Liver (tissue), 9 donors: ENCODE results near the gene FBXO24. TPM values are rescaled to one million over a fixed set of nuclear protein-coding genes. Genes with fewer than 3 reads are reported as not detected.

Source experiments
- DNase-seq: peaks from one replicate; pipeline ENCODE4 v3.0.0-alpha.2; 2017; ENCODE audit warnings: low spot score
- H3K27ac ChIP-seq, 2 donors: one replicate each; pipeline ENCODE4 v1.7.0; 2013; ENCODE audit warnings: inconsistent platforms in 2 of 2, low read length in 2 of 2, control low read depth in 1 of 2, low read depth in 1 of 2, mild to moderate bottlenecking in 1 of 2
- H3K27me3 ChIP-seq, 4 donors: one replicate each; pipeline versions ENCODE4 v1.6.1 to v1.7.0; 2013; ENCODE audit warnings: low read length in 3 of 4, inconsistent platforms in 1 of 4, mild to moderate bottlenecking in 1 of 4, moderate library complexity in 1 of 4; ENCODE audit not compliant: control insufficient read depth in 4 of 4, insufficient read depth in 4 of 4
- H3K36me3 ChIP-seq, 4 donors: one replicate each; pipeline versions ENCODE4 v1.6.1 to v1.7.0; 2013; ENCODE audit warnings: low read length in 3 of 4, mild to moderate bottlenecking in 3 of 4, low read depth in 1 of 4, moderate library complexity in 1 of 4; ENCODE audit not compliant: control insufficient read depth in 4 of 4, insufficient read depth in 3 of 4
- H3K4me1 ChIP-seq, 4 donors: one replicate each; pipeline versions ENCODE4 v1.6.1 to v1.7.0; 2013; ENCODE audit warnings: low read length in 3 of 4, mild to moderate bottlenecking in 3 of 4, moderate library complexity in 1 of 4; ENCODE audit not compliant: control insufficient read depth in 4 of 4, insufficient read depth in 4 of 4
- H3K4me3 ChIP-seq, 3 donors: one replicate each; pipeline versions ENCODE4 v1.6.1 to v1.7.0; 2013; ENCODE audit warnings: low read length in 3 of 3, control low read depth in 1 of 3, low read depth in 1 of 3, mild to moderate bottlenecking in 1 of 3
- H3K9ac ChIP-seq, 2 donors: one replicate each; pipeline ENCODE4 v1.7.0; 2013; ENCODE audit warnings: low read length in 2 of 2, mild to moderate bottlenecking in 2 of 2, moderate library complexity in 2 of 2, control low read depth in 1 of 2, low read depth in 1 of 2
- H3K9me3 ChIP-seq, 4 donors: one replicate each; pipeline versions ENCODE4 v1.6.1 to v1.7.0; 2013; ENCODE audit warnings: low read length in 3 of 4; ENCODE audit not compliant: control insufficient read depth in 4 of 4
- EGR1 ChIP-seq, 2 donors: IDR thresholded peaks; 2 replicates each; pipeline ENCODE4 v1.6.1; 2016 to 2018; ENCODE audit warnings: antibody characterized with exemption in 2 of 2, low read depth in 2 of 2
- FOXA1 ChIP-seq: IDR thresholded peaks from 2 replicates; pipeline ENCODE4 v1.6.1; 2016; ENCODE audit warnings: antibody characterized with exemption
- GABPA ChIP-seq, 2 donors: IDR thresholded peaks in 1 of 2; conservative IDR thresholded peaks in 1 of 2; 2 replicates each; pipeline ENCODE4 v1.6.1; 2016; ENCODE audit warnings: antibody characterized with exemption in 2 of 2, mild to moderate bottlenecking in 1 of 2, moderate library complexity in 1 of 2
- HNF4A ChIP-seq, 2 donors: conservative IDR thresholded peaks; 2 replicates each; pipeline ENCODE4 v1.6.1; 2016; ENCODE audit warnings: antibody characterized with exemption in 2 of 2, mild to moderate bottlenecking in 2 of 2
- JUND ChIP-seq, 2 donors: IDR thresholded peaks; 2 replicates each; pipeline ENCODE4 v1.6.1; 2016; ENCODE audit warnings: antibody characterized with exemption in 2 of 2
- NR2F2 ChIP-seq: IDR thresholded peaks from 2 replicates; pipeline ENCODE4 v1.6.1; 2016; ENCODE audit warnings: antibody characterized with exemption
- RAD21 ChIP-seq, 2 donors: IDR thresholded peaks; 2 replicates each; pipeline ENCODE4 v1.6.1; 2016; ENCODE audit warnings: antibody characterized with exemption in 2 of 2, mild to moderate bottlenecking in 2 of 2
- RXRA ChIP-seq, 2 donors: IDR thresholded peaks; 2 replicates each; pipeline ENCODE4 v1.6.1; 2017 to 2018; ENCODE audit warnings: antibody characterized with exemption in 2 of 2, mild to moderate bottlenecking in 1 of 2
- TAF1 ChIP-seq: conservative IDR thresholded peaks from 2 replicates; pipeline ENCODE4 v1.6.1; 2016; ENCODE audit warnings: antibody characterized with exemption, mild to moderate bottlenecking
- YY1 ChIP-seq: IDR thresholded peaks from 2 replicates; pipeline ENCODE4 v1.6.1; 2016; ENCODE audit warnings: antibody characterized with exemption, mild to moderate bottlenecking
- WGBS: extraction: QIAGEN DNeasy Blood & Tissue Kit; methylation state at CpG from one replicate; pipeline ENCODE4 v1.1.7; 2013; 5-methylcytosine and 5-hydroxymethylcytosine counted together
- polyA plus RNA-seq, 2 donors: library from polyadenylated mRNA; stranded (reverse) in 1 of 2; unstranded in 1 of 2; fragments of 200-250 nt in 1 of 2; fragments of >200 nt in 1 of 2; fragmentation: Nextera tagmentation in 1 of 2; extraction: Ambion mirVana in 1 of 2; gene quantifications; one replicate each; pipeline versions ENCODE4 v1.2.1 to v1.2.3, GENCODE V29; 2013 to 2015
- total RNA-seq, 2 donors: library from RNA; depleted of rRNA; stranded (reverse); fragments of >200 nt; gene quantifications; one replicate each; pipeline ENCODE4 v1.2.3, GENCODE V29; 2014
- TF ChIP-seq, protein P1 (sequence below): fragments of 150-350 bp; IDR thresholded peaks from 2 replicates; pipeline ENCODE4 v1.5.1; 2017; ENCODE audit warnings: improper control_type of control experiment, low read depth, low read length; ENCODE audit not compliant: missing input control
- TF ChIP-seq, protein P2 (sequence below): IDR thresholded peaks from 2 replicates; pipeline ENCODE4 v1.6.1; 2016; ENCODE audit warnings: antibody characterized with exemption
- TF ChIP-seq, protein P3 (sequence below): IDR thresholded peaks from 2 replicates; pipeline ENCODE4 v1.6.1; 2016; ENCODE audit warnings: antibody characterized with exemption, mild to moderate bottlenecking
- TF ChIP-seq, protein P4 (sequence below): IDR thresholded peaks from 2 replicates; pipeline ENCODE4 v1.6.1; 2016; ENCODE audit warnings: antibody characterized with exemption
- TF ChIP-seq, protein P5 (sequence below): IDR thresholded peaks from 2 replicates; pipeline ENCODE4 v1.6.1; 2016; ENCODE audit warnings: antibody characterized with exemption
- donor health status: healthy.
- donor health status: healthy.
- donor health status: healthy.
- donor health status: healthy.
- donor health status: healthy.

Gene FBXO24
- total and polyA plus RNA-seq, 4 donors = 0.25 to 1.3 (median 0.50) TPM

DNA sequence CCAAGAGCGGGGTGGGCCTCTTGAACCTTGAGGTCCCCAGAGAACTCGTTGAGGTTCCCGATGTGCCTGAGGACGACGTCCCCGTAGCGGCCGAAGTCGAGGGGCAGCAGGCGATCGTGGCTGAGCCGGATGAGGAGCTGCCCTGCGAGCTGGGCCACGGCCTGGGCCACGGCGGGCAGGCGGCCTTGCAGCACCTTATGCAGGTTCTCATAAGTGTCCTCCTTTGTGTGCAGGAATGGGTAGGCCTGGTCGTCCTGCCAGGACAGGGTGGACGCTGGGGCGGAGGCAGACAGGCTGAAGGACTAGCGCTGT, 41.1 kb downstream of the FBXO24 start (continued):
- TF ChIP-seq, protein P1, sequence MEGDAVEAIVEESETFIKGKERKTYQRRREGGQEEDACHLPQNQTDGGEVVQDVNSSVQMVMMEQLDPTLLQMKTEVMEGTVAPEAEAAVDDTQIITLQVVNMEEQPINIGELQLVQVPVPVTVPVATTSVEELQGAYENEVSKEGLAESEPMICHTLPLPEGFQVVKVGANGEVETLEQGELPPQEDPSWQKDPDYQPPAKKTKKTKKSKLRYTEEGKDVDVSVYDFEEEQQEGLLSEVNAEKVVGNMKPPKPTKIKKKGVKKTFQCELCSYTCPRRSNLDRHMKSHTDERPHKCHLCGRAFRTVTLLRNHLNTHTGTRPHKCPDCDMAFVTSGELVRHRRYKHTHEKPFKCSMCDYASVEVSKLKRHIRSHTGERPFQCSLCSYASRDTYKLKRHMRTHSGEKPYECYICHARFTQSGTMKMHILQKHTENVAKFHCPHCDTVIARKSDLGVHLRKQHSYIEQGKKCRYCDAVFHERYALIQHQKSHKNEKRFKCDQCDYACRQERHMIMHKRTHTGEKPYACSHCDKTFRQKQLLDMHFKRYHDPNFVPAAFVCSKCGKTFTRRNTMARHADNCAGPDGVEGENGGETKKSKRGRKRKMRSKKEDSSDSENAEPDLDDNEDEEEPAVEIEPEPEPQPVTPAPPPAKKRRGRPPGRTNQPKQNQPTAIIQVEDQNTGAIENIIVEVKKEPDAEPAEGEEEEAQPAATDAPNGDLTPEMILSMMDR = no peak
- TF ChIP-seq HNF4A (conservative IDR thresholded peaks at IDR 0.05) = no peak
- no peak for TF ChIP-seq FOXA1

DNA sequence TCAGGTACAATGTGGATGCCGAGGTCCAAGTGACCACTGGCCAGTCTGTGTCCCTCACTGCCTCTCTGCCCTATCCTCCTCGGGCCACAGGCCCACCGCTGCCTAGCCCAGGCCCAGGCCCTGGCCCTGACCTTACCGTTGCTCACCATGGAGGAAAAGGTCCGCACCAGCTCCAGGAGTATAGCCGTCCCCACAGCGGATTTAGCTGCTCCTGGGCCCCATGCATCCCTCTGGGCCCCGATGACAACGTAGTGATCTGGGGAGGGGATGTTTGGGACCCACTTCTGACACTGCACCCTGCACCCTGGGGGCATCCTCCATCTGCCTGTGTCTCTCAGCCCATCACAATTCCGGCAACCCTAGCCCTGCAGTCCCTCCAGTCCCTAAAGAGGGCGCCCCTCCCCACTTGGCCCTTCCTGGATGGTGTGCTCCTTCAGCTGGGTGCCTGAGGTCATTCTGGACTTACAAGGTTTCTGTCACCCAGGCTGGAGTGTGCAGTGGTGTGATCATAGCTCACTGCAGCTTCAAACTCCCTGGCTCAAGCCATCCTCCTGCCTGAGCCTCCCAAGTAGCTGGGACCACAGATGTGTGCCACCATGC, 43.1 kb downstream of the FBXO24 start:
- Histone ChIP-seq H3K4me3 (no peak overlapping the region), H3K36me3 (peaks cover 15 to 35% (median 28%) of the 10 kb centered on the region in 4 donors)

DNA sequence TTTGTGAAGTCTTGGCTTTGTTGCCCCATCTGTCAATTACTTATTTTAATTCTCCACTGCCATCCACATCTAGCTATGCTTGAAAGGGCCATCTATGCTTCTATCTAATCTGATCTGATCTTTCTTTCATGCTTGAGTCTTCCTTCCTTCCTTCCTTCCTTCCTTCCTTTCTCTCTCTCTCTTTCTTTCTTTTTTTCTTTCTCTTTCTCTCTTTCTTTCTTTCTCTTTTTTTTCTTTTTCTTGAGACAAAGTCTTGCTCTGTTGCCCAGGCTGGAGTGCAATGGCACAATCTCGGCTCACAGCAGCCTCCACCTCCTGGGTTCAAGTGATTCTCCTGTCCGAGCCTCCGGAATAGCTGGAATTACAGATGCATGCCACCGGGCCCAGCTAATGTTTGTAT, 43.9 kb downstream of the FBXO24 start:
- no peak overlapping the region for H3K4me3 ChIP-seq
- WGBS = 91% methylated on average over 4 of the region's 4 CpGs
- H3K36me3 ChIP-seq = peaks cover 15 to 35% (median 29%) of the 10 kb centered on the region in 4 donors
- H3K9me3 ChIP-seq = no peaks in the 10 kb centered on the region
- peaks cover 2 to 35% (median 18%) of the 10 kb centered on the region in 4 donors for H3K4me1 ChIP-seq
- no peak overlapping the region for H3K9ac ChIP-seq
- H3K27ac ChIP-seq = no peak overlapping the region
- DNase-seq = no peak
- H3K27me3 ChIP-seq = no peaks in the 10 kb centered on the region
- no peak for TF ChIP-seq EGR1 (IDR thresholded peaks at IDR 0.05; ENCODE audit: low read depth in 2 of 2)
- TF ChIP-seq, protein P2, sequence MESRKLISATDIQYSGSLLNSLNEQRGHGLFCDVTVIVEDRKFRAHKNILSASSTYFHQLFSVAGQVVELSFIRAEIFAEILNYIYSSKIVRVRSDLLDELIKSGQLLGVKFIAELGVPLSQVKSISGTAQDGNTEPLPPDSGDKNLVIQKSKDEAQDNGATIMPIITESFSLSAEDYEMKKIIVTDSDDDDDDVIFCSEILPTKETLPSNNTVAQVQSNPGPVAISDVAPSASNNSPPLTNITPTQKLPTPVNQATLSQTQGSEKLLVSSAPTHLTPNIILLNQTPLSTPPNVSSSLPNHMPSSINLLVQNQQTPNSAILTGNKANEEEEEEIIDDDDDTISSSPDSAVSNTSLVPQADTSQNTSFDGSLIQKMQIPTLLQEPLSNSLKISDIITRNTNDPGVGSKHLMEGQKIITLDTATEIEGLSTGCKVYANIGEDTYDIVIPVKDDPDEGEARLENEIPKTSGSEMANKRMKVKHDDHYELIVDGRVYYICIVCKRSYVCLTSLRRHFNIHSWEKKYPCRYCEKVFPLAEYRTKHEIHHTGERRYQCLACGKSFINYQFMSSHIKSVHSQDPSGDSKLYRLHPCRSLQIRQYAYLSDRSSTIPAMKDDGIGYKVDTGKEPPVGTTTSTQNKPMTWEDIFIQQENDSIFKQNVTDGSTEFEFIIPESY = no peak
- TF ChIP-seq, protein P3, sequence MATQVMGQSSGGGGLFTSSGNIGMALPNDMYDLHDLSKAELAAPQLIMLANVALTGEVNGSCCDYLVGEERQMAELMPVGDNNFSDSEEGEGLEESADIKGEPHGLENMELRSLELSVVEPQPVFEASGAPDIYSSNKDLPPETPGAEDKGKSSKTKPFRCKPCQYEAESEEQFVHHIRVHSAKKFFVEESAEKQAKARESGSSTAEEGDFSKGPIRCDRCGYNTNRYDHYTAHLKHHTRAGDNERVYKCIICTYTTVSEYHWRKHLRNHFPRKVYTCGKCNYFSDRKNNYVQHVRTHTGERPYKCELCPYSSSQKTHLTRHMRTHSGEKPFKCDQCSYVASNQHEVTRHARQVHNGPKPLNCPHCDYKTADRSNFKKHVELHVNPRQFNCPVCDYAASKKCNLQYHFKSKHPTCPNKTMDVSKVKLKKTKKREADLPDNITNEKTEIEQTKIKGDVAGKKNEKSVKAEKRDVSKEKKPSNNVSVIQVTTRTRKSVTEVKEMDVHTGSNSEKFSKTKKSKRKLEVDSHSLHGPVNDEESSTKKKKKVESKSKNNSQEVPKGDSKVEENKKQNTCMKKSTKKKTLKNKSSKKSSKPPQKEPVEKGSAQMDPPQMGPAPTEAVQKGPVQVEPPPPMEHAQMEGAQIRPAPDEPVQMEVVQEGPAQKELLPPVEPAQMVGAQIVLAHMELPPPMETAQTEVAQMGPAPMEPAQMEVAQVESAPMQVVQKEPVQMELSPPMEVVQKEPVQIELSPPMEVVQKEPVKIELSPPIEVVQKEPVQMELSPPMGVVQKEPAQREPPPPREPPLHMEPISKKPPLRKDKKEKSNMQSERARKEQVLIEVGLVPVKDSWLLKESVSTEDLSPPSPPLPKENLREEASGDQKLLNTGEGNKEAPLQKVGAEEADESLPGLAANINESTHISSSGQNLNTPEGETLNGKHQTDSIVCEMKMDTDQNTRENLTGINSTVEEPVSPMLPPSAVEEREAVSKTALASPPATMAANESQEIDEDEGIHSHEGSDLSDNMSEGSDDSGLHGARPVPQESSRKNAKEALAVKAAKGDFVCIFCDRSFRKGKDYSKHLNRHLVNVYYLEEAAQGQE = no peak
- TF ChIP-seq GABPA (IDR thresholded peaks at IDR 0.05 in 1 of 2, conservative IDR thresholded peaks at IDR 0.05 in 1 of 2) = no peak
- TF ChIP-seq TAF1 = no peak

More for the DNA sequence above, 43.1 kb downstream of the FBXO24 start:
- no peak for DNase-seq
- Histone ChIP-seq H3K27ac (no peak overlapping the region), H3K9ac (no peak overlapping the region), H3K9me3 (no peaks in the 10 kb centered on the region), H3K27me3 (no peaks in the 10 kb centered on the region), H3K4me1 (peaks cover 2 to 35% (median 20%) of the 10 kb centered on the region in 4 donors)
- WGBS = 87% methylated on average over 11 of the region's 11 CpGs
- TF ChIP-seq, protein P4, sequence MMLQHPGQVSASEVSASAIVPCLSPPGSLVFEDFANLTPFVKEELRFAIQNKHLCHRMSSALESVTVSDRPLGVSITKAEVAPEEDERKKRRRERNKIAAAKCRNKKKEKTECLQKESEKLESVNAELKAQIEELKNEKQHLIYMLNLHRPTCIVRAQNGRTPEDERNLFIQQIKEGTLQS = no peak
- TF ChIP-seq, protein P1 = peak; percentile 11
- TF ChIP-seq NR2F2 = no peak
- TF ChIP-seq, protein P2 = no peak
- no peak for TF ChIP-seq RXRA (IDR thresholded peaks at IDR 0.05)
- no peak for TF ChIP-seq JUND (IDR thresholded peaks at IDR 0.05)
- peak in 1 of 2 donors; percentile 36 for TF ChIP-seq RAD21 (IDR thresholded peaks at IDR 0.05)
- no peak for TF ChIP-seq YY1
- TF ChIP-seq, protein P5, sequence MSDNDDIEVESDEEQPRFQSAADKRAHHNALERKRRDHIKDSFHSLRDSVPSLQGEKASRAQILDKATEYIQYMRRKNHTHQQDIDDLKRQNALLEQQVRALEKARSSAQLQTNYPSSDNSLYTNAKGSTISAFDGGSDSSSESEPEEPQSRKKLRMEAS = no peak
